GM19467 (cell line): ENCODE results near the gene GIT1.

Experiments
- ATAC-seq: cut with Tn5 transposase; IDR thresholded peaks from one replicate; pipeline ENCODE4 v1.9.1; 2021; ENCODE audit warnings: mild to moderate bottlenecking, moderate library complexity; ENCODE audit not compliant: unreplicated experiment

GIT1 gene

GRCh38 chr17:29589524-29590410, at the start of gene GIT1:
Gene GIT1 (minus strand): TSS chr17:29589648. CDS start chr17:29589378, 270 bp downstream.
- ATAC-seq, result peak; percentile 55

DNA sequence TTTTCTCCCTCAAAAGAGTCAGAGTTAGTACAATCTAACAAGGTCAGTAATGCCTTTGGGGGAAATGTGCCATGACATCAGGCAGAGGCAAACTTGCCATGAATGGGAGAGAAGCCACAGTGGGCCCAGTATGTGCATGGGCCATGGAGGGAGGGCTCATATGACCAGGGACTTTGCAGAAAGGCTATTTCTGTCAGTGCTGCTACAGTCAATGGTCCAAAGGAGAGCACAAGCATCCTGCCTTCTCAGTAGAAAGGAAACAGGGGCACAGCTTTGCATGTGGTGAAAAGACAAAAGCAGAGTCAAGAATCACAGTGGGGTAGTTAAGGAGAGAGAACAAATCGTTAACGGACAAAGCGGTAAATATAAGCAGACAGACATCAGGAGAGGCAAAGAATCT, 44.4 kb upstream of the GIT1 start:
- no peak for ATAC-seq

DNA sequence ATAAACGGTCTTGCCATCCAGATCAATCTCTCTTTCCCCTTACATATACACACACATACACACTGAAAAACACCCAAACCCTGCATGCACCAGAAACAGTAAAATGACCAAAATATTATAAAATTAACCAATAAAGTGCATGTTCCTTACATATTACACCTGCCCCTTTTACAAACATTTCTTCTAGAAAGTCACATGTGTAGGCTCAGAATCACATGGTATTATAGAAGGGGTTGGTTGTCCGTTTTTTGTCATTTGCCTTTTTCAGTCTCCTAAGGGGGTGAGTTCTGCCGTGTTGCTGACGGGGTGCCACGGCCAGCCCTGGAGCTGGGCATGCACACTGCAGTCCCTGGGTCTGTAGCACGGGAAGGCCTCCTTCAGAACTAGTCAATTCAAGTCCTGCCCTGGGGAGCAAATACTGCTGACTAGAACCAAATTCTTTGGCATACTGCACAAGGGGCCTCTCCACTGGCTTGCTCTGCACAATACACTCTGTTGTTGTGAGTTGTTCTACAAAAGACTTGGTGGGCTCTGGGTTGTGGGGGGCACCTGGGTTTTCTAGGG, 41.3 kb upstream of the GIT1 start:
- no peak for ATAC-seq

GRCh38 chr17:29629839-29630238, 40.4 kb upstream of the GIT1 start:
- no peak for ATAC-seq

- no peak for ATAC-seq
Observed at GRCh38 chr17:29628644-29629043, 39.2 kb upstream of the GIT1 start.

DNA sequence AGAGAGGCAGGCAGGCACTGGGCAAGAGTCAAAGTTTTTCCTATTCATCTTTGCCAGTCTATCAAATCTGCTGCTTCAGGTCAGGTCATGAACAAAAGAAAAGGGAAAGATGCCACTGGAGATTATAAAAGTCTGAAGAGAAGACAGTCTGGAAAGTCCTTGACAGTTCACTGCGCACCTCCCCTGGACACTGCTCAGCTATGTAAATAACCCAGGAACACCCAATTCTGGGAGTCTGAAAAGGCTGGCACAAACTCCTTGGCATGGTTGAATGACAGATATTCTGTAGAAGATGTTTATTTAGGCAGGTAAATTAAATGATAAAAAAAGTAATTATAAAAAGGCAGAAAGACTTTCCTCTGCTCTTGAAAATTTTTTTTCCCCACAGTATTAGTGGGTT, 38.5 kb upstream of the GIT1 start:
- no peak for ATAC-seq

DNA sequence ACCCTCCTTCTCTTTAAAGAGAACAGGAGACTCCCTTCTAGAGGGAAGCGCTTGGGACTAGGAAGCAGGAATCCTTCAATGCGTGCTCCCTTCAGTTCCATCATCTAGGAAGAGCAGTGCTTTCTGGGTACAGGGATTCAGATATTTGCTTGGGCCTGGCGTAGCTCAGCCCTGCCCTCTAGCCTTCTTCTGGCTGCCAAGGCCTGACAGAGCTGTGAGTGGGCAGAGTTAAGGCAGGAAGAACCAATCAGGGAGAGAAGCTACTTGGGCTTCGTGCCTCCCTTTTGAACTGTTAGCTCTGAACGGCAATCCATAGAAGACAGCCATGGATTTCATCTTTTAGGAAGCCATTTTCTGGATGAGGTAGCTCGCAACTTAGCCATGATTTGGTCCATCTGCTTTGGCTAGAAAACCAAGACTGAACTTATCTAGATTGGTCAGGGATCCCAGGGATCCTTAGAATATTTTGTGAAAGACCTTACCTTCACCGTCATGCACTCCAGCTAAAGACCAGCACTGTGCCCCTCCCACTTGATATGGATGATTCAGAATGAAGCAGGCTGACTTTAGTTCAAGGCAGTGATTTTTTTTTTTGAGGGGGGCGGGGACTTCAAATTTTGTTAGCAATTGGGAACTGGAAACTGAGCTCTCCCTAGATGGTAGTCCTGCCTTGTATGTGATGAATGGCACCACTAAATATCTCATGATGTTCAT, 35.7 kb upstream of the GIT1 start:
- no peak for ATAC-seq

- no peak for ATAC-seq
Observed at GRCh38 chr17:29624586-29624985, 35.1 kb upstream of the GIT1 start.

GRCh38 chr17:29623283-29623647, 33.8 kb upstream of the GIT1 start:
- ATAC-seq, result no peak

DNA sequence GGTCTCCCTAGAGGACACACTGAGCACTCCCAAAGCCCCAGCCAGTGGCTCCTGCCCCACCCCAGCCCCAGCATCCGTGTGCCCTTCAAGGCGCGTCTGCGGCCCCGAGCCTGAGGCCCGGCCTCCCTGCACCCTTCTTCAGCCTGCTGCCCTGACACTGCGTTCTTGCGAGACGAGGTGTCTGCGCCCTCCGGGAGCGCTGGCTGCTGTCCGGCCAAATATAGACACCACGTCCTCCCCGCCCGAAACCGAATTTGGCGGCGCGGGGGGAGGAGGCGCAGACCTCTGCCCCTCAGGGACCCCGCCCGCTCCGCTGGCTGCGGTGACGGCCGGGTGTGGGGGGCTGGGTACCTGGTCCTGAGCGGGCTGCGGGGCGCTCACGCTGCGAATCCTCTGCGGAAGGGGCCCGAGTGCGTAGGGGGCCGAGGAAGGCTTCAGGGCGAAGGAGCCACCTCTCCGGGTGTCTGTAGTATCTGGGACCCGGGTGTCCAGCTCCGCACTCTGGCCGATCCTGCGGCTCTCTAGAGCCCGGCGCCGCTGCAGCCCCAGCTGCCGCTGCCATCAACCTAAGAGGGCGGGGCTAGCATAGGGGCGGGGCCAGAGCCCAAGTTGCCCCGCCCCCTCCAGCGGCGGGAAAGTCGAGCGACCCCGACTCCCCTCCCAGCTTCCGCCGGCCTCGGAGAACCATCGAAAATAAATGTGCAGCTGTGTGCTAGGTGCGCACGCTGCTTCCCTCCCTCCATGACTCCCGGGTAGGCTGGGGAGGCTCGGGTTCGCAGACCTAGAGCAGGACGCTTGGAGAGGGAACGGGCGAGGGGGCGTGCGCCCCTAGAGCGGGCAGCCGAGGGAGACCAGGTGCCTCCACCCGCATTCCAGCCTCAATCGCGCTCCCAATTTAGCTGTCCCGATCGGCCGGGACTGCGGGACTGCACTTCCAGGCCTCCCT, 33.2 kb upstream of the GIT1 start, which contains the start of gene CORO6:
Gene CORO6 (minus strand): TSS at position 576 of the 946 bp plus-strand sequence. CDS start 1,491 bp downstream, outside the sequence.
- peak; percentile 34 for ATAC-seq

DNA sequence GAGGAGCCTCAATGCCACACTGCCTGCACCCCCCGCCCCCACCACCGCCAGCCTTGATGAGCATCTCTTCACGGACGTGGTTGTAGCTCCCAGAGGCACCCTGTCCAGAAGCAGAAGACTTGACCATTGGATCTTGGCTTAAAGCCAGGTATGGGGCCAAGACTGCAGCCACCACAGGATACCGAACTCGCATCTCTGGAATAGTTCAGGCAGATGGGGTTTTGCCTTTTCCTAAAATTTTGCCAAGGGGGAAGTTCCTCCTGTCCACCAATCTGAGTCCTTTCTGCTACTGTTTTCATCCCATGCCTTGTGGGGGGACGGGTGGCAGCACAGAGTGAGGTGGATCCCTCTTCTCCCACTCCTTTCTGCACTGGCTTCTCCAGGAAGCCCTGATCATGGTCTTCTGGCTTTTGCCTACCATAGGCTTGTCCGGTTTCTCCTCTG, 32.3 kb upstream of the GIT1 start:
- ATAC-seq, result no peak

GRCh38 chr17:29620779-29621500, 31.5 kb upstream of the GIT1 start:
- no peak for ATAC-seq

- ATAC-seq, result no peak
Observed at GRCh38 chr17:29620271-29620670, 30.8 kb upstream of the GIT1 start.

GRCh38 chr17:29619251-29619650, 29.8 kb upstream of the GIT1 start:
- ATAC-seq, result no peak

DNA sequence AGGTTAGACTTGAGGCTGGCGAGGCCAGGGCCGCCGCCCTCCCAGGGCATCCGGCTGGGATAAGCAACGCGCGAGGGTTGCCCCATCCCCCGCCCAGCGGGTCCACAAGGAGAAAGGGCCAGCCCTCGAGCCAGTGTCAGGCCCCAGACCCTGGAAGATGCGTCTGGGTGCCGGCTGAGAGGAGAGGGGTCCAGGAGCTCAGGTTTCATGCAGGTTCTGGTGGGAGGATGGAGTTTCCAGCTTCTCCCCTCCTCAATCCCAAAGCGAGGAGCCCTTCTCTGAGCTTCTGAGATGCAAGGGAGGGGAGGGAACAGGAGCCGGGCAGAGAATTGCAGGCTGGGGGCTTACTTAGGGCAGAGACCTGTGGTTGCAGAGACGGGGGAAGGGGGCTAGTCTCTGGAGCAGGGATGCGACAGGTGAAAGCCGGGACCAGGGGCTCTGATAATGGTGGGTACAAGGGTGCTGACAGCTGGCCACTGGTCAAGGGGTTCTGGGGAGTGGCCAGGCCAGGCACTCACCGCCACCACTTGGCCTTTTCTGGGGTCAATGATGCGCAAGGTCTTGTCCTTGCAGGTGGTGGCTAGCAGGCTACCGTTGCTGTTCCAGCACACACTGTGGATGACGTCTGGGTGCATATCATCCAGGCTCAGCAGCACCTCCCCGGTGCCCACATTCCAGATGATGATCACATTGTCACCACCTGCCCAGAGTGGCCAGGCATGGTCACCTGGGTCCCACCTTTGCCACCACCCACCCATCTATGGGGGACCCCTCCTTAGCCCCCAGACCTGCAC, 29.0 kb upstream of the GIT1 start:
- ATAC-seq, result no peak

- ATAC-seq, result no peak
Observed at GRCh38 chr17:29617481-29618271, 28.2 kb upstream of the GIT1 start.

DNA sequence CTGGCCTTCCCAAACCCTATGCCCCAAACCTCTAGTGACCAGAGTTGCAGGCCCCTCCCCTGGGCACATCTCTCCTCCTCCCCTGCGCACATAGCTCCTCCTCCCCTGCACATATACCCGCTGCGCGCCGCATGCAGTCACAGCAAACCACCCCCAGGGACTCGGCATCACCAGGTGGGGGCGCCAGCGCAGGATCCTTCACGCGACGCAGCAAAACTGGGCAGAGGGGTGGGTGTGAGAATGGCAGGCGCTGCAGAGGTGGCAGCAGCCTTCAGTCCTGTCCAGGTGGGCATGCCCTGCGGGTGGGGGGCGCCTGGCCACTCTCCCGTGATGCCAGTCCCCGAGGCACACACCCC, 27.7 kb upstream of the GIT1 start:
- ATAC-seq, result peak; percentile 44

GRCh38 chr17:29616300-29617048, 27.0 kb upstream of the GIT1 start:
- no peak for ATAC-seq
